ENCODE data around the gene AP2S1. TPM values are rescaled to one million over a fixed set of nuclear protein-coding genes. Genes with fewer than 3 reads are reported as not detected.

Gene AP2S1
- 100 to 1,000 TPM in 3 of 4 donors, 10 to 100 TPM in 1; 85.1 to 164 (median 126) TPM for polyA plus RNA-seq
- long read RNA-seq, donor 1, transcript AP2S1-201 (5 exons, 935 nt): major isoform, 110 of 135 reads
- long read RNA-seq, donor 1, transcript AP2S1-203 (4 exons, 636 nt): minor isoform, 6 of 135 reads
- long read RNA-seq, donor 1, transcript AP2S1-204 (4 exons, 707 nt): minor isoform, 9 of 135 reads
- long read RNA-seq, donor 1, partial matches to known transcripts: 0 of 135 reads
- long read RNA-seq, donor 1, other reads (novel, unspliced or antisense): 0 of 135 reads
- long read RNA-seq, donor 2, transcript AP2S1-201 (5 exons, 935 nt): major isoform, 27 of 32 reads
- long read RNA-seq, donor 2, partial matches to known transcripts: 0 of 32 reads
- long read RNA-seq, donor 2, other reads (novel, unspliced or antisense): 0 of 32 reads
- long read RNA-seq, donor 3, transcript AP2S1-204 (4 exons, 707 nt): minor isoform, 7 of 58 reads
- long read RNA-seq, donor 3, transcript AP2S1-201 (5 exons, 935 nt): major isoform, 45 of 58 reads
- long read RNA-seq, donor 3, partial matches to known transcripts: 0 of 58 reads
- long read RNA-seq, donor 3, other reads (novel, unspliced or antisense): 0 of 58 reads
- long read RNA-seq, donor 4, partial matches to known transcripts: 0 of 4 reads
- long read RNA-seq, donor 4, other reads (novel, unspliced or antisense): 0 of 4 reads
- long read RNA-seq, donor 5, transcript AP2S1-201 (5 exons, 935 nt): major isoform, 21 of 31 reads
- long read RNA-seq, donor 5, partial matches to known transcripts: 0 of 31 reads
- long read RNA-seq, donor 5, other reads (novel, unspliced or antisense): 0 of 31 reads
- long read RNA-seq, donor 6, transcript AP2S1-201 (5 exons, 935 nt): major isoform, 43 of 53 reads
- long read RNA-seq, donor 6, partial matches to known transcripts: 0 of 53 reads
- long read RNA-seq, donor 6, other reads (novel, unspliced or antisense): 0 of 53 reads
- long read RNA-seq, donor 7, transcript AP2S1-201 (5 exons, 935 nt): major isoform, 90 of 105 reads
- long read RNA-seq, donor 7, transcript AP2S1-204 (4 exons, 707 nt): minor isoform, 5 of 105 reads
- long read RNA-seq, donor 7, partial matches to known transcripts: 0 of 105 reads
- long read RNA-seq, donor 7, other reads (novel, unspliced or antisense): 0 of 105 reads
- long read RNA-seq, donor 8, transcript AP2S1-201 (5 exons, 935 nt): major isoform, 12 of 14 reads
- long read RNA-seq, donor 8, partial matches to known transcripts: 0 of 14 reads
- long read RNA-seq, donor 8, other reads (novel, unspliced or antisense): 0 of 14 reads
- long read RNA-seq, donor 9, transcript AP2S1-204 (4 exons, 707 nt): minor isoform, 5 of 19 reads
- long read RNA-seq, donor 9, transcript AP2S1-201 (5 exons, 935 nt): major isoform, 14 of 19 reads
- long read RNA-seq, donor 9, partial matches to known transcripts: 0 of 19 reads
- long read RNA-seq, donor 9, other reads (novel, unspliced or antisense): 0 of 19 reads
- long read RNA-seq, donor 10, transcript AP2S1-209 (5 exons, 898 nt): minor isoform, 5 of 89 reads
- long read RNA-seq, donor 10, transcript AP2S1-201 (5 exons, 935 nt): major isoform, 65 of 89 reads
- long read RNA-seq, donor 10, transcript AP2S1-203 (4 exons, 636 nt): minor isoform, 7 of 89 reads
- long read RNA-seq, donor 10, partial matches to known transcripts: 0 of 89 reads
- long read RNA-seq, donor 10, other reads (novel, unspliced or antisense): 0 of 89 reads

GRCh38 chr19:46850228-46851203 lies at the start of gene AP2S1:
AP2S1 (minus strand) TSS chr19:46850846; CDS start chr19:46850766, 80 bp downstream.
- WGBS, 3 donors: 0% methylated on average over 53 of the region's 53 CpGs
- H3K27ac ChIP-seq (ENCODE audit: low read depth in 1 of 3, low read length in 2 of 3): peak within 1 kb of the TSS; percentile 69 to 79 (median 77)
- peak within 1 kb of the TSS; percentile 74 to 88 (median 84) for H3K4me3 ChIP-seq (ENCODE audit: low read depth in 1 of 3, low read length in 3 of 3)
- peaks cover 4 to 10% (median 4%) of the 10 kb centered on the region in 3 donors for H3K4me1 ChIP-seq (ENCODE audit: control insufficient read depth in 3 of 3, insufficient read depth in 2 of 3, low read depth in 1 of 3, low read length in 2 of 3)
- FAIRE-seq (peak; percentile 49), DNase-seq (peak; percentile 99)
- no peaks in the 10 kb centered on the region for H3K27me3 ChIP-seq (ENCODE audit: control insufficient read depth in 3 of 3, insufficient read depth in 3 of 3, low read length in 3 of 3)
- H3K9me3 ChIP-seq (ENCODE audit: control insufficient read depth in 2 of 2, insufficient read depth in 1 of 2, low read depth in 1 of 2, low read length in 1 of 2): no peaks in the 10 kb centered on the region
- peaks cover 0 to 18% (median 0%) of the 10 kb centered on the region in 3 donors for H3K36me3 ChIP-seq (ENCODE audit: control insufficient read depth in 3 of 3, insufficient read depth in 2 of 3, low read depth in 1 of 3, low read length in 3 of 3)

DNA sequence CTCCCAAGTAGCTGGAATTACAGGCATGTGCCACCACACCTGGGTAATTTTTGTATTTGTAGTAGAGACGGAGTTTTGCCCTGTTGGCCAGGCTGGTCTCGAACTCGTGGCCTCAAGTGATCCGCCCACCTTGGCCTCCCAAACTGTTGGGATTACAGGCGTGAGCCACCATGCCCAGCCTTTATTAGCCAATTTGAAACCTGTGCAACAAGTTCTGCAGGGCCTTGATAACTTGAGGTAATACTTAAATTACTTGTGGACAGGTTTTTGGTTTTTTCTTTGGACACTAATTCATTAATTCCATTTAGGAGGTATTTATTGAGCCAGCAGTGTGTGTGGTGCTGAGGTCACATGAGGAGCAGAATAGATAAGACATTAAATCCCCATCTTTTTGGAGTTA lies 49.7 kb upstream of the AP2S1 start:
- no peak overlapping the region for H3K4me3 ChIP-seq (ENCODE audit: low read depth in 1 of 3, low read length in 3 of 3)
- FAIRE-seq: no peak
- 90 to 92% (median 91%) methylated on average over 5 of the region's 5 CpGs for WGBS, 3 donors

GRCh38 chr19:46898731-46899130 lies 48.1 kb upstream of the AP2S1 start:
- FAIRE-seq (no peak), DNase-seq (no peak)
- Histone ChIP-seq H3K4me3 (ENCODE audit: low read depth in 1 of 3, low read length in 3 of 3) (no peak overlapping the region), H3K36me3 (ENCODE audit: control insufficient read depth in 3 of 3, insufficient read depth in 2 of 3, low read depth in 1 of 3, low read length in 3 of 3) (peaks cover 0 to 10% (median 0%) of the 10 kb centered on the region in 3 donors), H3K9me3 (ENCODE audit: control insufficient read depth in 2 of 2, insufficient read depth in 1 of 2, low read depth in 1 of 2, low read length in 1 of 2) (no peaks in the 10 kb centered on the region), H3K4me1 (ENCODE audit: control insufficient read depth in 3 of 3, insufficient read depth in 2 of 3, low read depth in 1 of 3, low read length in 2 of 3) (peaks cover 10 to 23% (median 14%) of the 10 kb centered on the region in 3 donors), H3K27ac (ENCODE audit: low read depth in 1 of 3, low read length in 2 of 3) (no peak overlapping the region), H3K27me3 (ENCODE audit: control insufficient read depth in 3 of 3, insufficient read depth in 3 of 3, low read length in 3 of 3) (no peaks in the 10 kb centered on the region)
- WGBS, 3 donors: 73 to 85% (median 81%) methylated on average over 5 of the region's 5 CpGs

More for the DNA sequence above, 49.7 kb upstream of the AP2S1 start:
- DNase-seq: no peak
- Histone ChIP-seq H3K27me3 (ENCODE audit: control insufficient read depth in 3 of 3, insufficient read depth in 3 of 3, low read length in 3 of 3) (no peaks in the 10 kb centered on the region), H3K4me1 (ENCODE audit: control insufficient read depth in 3 of 3, insufficient read depth in 2 of 3, low read depth in 1 of 3, low read length in 2 of 3) (peaks cover 12 to 33% (median 19%) of the 10 kb centered on the region in 3 donors), H3K9me3 (ENCODE audit: control insufficient read depth in 2 of 2, insufficient read depth in 1 of 2, low read depth in 1 of 2, low read length in 1 of 2) (no peaks in the 10 kb centered on the region), H3K27ac (ENCODE audit: low read depth in 1 of 3, low read length in 2 of 3) (no peak overlapping the region), H3K36me3 (ENCODE audit: control insufficient read depth in 3 of 3, insufficient read depth in 2 of 3, low read depth in 1 of 3, low read length in 3 of 3) (peaks cover 0 to 12% (median 0%) of the 10 kb centered on the region in 3 donors)

DNA sequence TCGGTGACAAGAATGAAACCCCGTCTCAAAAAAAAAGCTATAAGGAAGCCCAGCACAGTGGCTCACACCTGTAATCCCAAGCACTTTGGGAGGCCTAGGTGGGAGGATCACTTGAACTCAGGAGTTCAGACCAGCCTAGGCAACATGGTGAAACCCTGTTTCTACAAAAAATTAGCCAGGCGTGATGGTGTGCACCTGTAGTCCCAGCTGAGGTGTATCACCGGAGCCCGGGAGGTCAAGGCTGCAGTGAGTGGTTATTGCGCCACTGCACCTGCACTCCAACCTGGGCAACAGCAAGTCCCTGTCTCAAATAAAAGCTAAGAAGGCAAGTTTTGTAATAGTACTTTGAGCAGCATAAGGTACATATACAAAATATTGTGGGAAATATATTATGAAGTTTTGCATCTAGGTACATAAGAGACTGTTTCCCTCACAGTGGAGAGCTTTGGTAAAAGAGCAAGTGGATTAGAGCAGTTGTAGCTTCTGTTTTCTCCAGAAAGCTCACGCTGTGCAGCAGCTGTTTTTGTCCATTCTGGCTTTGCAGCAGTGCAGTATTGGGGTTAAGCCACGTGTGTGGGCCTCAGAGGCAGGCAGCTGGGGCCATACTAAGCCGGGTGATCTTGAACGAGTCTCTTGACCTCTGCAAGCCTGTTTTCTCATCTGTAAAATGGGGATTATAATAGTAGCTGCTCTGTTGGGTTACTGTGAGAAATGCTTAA lies 45.6 kb upstream of the AP2S1 start:
- DNase-seq: no peak
- no peaks in the 10 kb centered on the region for H3K9me3 ChIP-seq (ENCODE audit: control insufficient read depth in 2 of 2, insufficient read depth in 1 of 2, low read depth in 1 of 2, low read length in 1 of 2)
- no peak overlapping the region for H3K4me3 ChIP-seq (ENCODE audit: low read depth in 1 of 3, low read length in 3 of 3)
- no peak overlapping the region for H3K27ac ChIP-seq (ENCODE audit: low read depth in 1 of 3, low read length in 2 of 3)
- H3K4me1 ChIP-seq (ENCODE audit: control insufficient read depth in 3 of 3, insufficient read depth in 2 of 3, low read depth in 1 of 3, low read length in 2 of 3): peaks cover 9 to 15% (median 10%) of the 10 kb centered on the region in 3 donors
- FAIRE-seq: no peak
- 74 to 82% (median 80%) methylated on average over 10 of the region's 10 CpGs for WGBS, 3 donors
- peaks cover 0 to 10% (median 0%) of the 10 kb centered on the region in 3 donors for H3K36me3 ChIP-seq (ENCODE audit: control insufficient read depth in 3 of 3, insufficient read depth in 2 of 3, low read depth in 1 of 3, low read length in 3 of 3)
- H3K27me3 ChIP-seq (ENCODE audit: control insufficient read depth in 3 of 3, insufficient read depth in 3 of 3, low read length in 3 of 3): no peaks in the 10 kb centered on the region

DNA sequence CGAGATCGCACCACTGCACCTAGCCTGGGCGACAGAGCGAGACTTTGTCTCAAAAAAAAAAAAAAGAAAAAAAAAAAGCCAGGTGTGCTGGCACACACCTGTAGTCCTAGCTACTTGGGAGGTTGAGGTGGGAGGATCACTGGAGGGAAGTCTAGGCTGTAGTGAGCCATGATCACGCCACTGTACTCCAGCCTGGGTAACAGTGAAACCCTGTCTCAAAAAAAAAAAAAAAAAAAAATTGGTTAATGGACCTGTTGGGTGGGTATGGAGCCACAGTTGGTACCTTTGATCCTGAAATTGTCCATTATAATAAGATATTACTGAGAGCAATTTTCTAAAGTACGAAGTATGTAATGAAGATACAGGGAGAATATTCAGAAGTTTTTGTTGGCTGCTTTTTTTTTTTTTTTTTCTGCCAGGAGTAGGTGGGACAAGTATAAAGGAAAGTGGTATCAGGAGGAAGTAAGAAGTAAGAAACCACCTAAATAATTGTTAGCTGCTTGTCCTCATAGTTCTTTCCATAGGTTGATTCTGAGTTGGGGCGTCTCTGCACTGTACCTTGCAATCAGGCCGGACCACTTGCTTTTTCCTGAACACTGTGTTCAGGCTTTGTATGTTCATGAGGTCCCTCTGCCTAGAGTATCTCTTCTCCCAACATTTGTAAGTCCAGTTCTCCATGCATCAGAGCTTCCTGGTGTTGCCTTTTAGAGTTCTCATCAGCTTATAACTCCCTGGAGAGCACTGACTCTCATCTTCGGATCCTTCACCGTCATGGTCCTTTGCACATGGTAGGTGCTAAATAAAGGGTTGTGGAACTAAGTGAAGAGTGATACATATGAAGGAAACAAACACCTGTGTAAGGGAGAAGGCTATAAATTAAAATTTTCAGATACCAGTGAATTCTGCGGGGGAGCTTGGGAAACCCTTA lies 41.9 kb upstream of the AP2S1 start:
- 91 to 94% (median 91%) methylated on average over 11 of the region's 11 CpGs for WGBS, 3 donors
- Histone ChIP-seq H3K27ac (ENCODE audit: low read depth in 1 of 3, low read length in 2 of 3) (peak overlapping the region in 2 of 3 donors; percentile 56 to 84), H3K9me3 (ENCODE audit: control insufficient read depth in 2 of 2, insufficient read depth in 1 of 2, low read depth in 1 of 2, low read length in 1 of 2) (no peaks in the 10 kb centered on the region), H3K27me3 (ENCODE audit: control insufficient read depth in 3 of 3, insufficient read depth in 3 of 3, low read length in 3 of 3) (no peaks in the 10 kb centered on the region), H3K36me3 (ENCODE audit: control insufficient read depth in 3 of 3, insufficient read depth in 2 of 3, low read depth in 1 of 3, low read length in 3 of 3) (peaks cover 0 to 5% (median 0%) of the 10 kb centered on the region in 3 donors), H3K4me3 (ENCODE audit: low read depth in 1 of 3, low read length in 3 of 3) (no peak overlapping the region), H3K4me1 (ENCODE audit: control insufficient read depth in 3 of 3, insufficient read depth in 2 of 3, low read depth in 1 of 3, low read length in 2 of 3) (peaks cover 12 to 42% (median 17%) of the 10 kb centered on the region in 3 donors)
- no peak for DNase-seq
- no peak for FAIRE-seq
